Smooth muscle cell (in vitro differentiated cells): Measurements from ENCODE around the gene POTEB3. TPM values are rescaled to one million over a fixed set of nuclear protein-coding genes. Genes with fewer than 3 reads are reported as not detected.
"Not testable (repeated sequence)": the region's sequence is repeated elsewhere in the genome, so short reads cannot be mapped to it uniquely, and the experiment has no call there.

Source experiments
- DNase-seq: peaks from one replicate; lab custom pipeline; 2025; ENCODE audit not compliant: unreplicated experiment; lab: John Stamatoyannopoulos, UW
- H2AFZ ChIP-seq: fragments of 200-600 bp; sonication (generic); 2 replicates; pipeline ENCODE4 v1.6.0; 2016; ENCODE audit warnings: antibody characterized with exemption, low read depth, mild to moderate bottlenecking
- H3F3A ChIP-seq: fragments of 200-600 bp; sonication (generic); 2 replicates; pipeline ENCODE4 v1.6.0; 2017; ENCODE audit warnings: antibody characterized with exemption, low read depth
- H3K27ac ChIP-seq: fragments of 200-600 bp; sonication (generic); 2 replicates; pipeline ENCODE4 v1.5.1; 2016; ENCODE audit warnings: low read depth, mild to moderate bottlenecking
- H3K27me3 ChIP-seq: fragments of 200-600 bp; sonication (generic); 2 replicates; pipeline ENCODE4 v1.6.1; 2016; ENCODE audit warnings: low read depth, mild to moderate bottlenecking
- H3K36me3 ChIP-seq: fragments of 200-600 bp; sonication (generic); 2 replicates; pipeline ENCODE4 v1.5.1; 2016; ENCODE audit warnings: low read depth
- H3K4me1 ChIP-seq: fragments of 200-600 bp; sonication (generic); 2 replicates; pipeline ENCODE4 v1.5.1; 2016; ENCODE audit warnings: low read depth
- H3K4me2 ChIP-seq: fragments of 200-600 bp; sonication (generic); 2 replicates; pipeline ENCODE4 v1.6.0; 2016; ENCODE audit warnings: mild to moderate bottlenecking
- H3K4me3 ChIP-seq: fragments of 200-600 bp; sonication (generic); 2 replicates; pipeline ENCODE4 v1.5.1; 2016; ENCODE audit warnings: mild to moderate bottlenecking
- H3K79me2 ChIP-seq: fragments of 200-600 bp; sonication (generic); 2 replicates; pipeline ENCODE4 v1.6.0; 2016; ENCODE audit warnings: low read depth, mild to moderate bottlenecking
- H3K9ac ChIP-seq: fragments of 200-600 bp; sonication (generic); 2 replicates; pipeline ENCODE4 v1.6.0; 2016; ENCODE audit warnings: low read depth
- H3K9me3 ChIP-seq: fragments of 200-600 bp; sonication (generic); replicated peaks from 2 replicates; pipeline ENCODE4 v1.5.1; 2016; ENCODE audit warnings: low read depth
- H4K20me1 ChIP-seq: fragments of 200-600 bp; sonication (generic); 2 replicates; pipeline ENCODE4 v1.6.0; 2016; ENCODE audit warnings: low read depth
- WGBS: methylation state at CpG from one replicate; pipeline ENCODE4 v1.1.7; 2016; ENCODE audit warnings: low lambda C conversion rate; 5-methylcytosine and 5-hydroxymethylcytosine counted together
- polyA plus RNA-seq: library from polyadenylated mRNA; unstranded; fragments of >200 nt; fragmentation: Nextera tagmentation; extraction: Ambion mirVana; gene quantifications from 2 replicates; pipeline ENCODE4 v1.2.1, GENCODE V29; 2016
- total RNA-seq: library from RNA; depleted of rRNA; stranded (reverse); fragments of >200 nt; gene quantifications from 2 replicates; pipeline ENCODE4 v1.2.3, GENCODE V29; 2014

Gene POTEB3
- total RNA-seq (not detected in 2 replicates), polyA plus RNA-seq (not detected in 2 replicates)

DNA sequence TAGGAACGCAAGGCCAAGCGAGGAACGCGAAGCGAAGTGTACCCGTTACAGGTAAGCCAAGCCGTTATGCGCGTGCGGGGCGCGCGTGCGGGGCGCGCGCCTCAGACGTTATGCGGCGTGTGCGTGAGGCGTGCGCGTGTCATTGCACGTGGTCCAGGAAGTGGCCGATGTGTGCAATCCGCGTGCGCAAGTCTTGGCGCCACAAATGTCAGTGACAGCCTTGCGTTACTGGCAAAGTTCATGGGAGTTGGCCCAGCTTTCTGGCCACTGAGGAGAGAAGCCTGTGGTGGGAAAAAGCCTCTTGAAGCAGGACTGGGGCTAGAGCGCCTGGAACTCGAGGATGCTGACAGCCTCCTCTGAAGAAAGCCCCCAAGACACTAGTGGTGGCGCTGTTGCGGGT, at the start of gene POTEB3:
Gene POTEB3, minus strand, starts transcription at position 101 of the 400 bp plus-strand sequence. CDS start 488 bp downstream, outside the sequence.
- not testable (repeated sequence) for H3K79me2 ChIP-seq, H3F3A ChIP-seq, H2AFZ ChIP-seq, H3K4me3 ChIP-seq, H3K36me3 ChIP-seq, H3K27ac ChIP-seq, H3K9ac ChIP-seq, H4K20me1 ChIP-seq, H3K27me3 ChIP-seq, H3K4me1 ChIP-seq, DNase-seq, H3K9me3 ChIP-seq, H3K4me2 ChIP-seq
- 97% methylated on average over 10 of the region's 35 CpGs for WGBS

DNA sequence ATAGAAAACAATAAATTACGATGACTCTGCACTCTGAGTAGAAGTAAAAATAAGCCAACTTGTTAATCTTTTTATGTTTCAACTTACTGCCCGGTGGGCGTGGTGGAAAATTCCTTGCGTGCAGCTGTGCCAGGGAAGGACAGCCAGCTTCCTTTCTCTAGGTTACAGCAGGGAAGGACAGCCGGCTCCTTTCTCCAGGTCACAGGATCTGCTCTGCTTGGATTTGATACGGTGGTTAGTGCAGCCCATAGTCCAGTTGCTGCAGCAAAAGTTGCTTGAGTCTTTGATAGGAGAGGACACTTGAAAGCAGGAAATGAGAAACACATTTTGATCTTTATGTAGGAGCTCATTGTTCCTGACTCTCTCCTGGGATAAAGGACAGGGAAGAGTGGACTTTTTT, 13.4 kb upstream of the POTEB3 start:
- H3K27me3 ChIP-seq, H4K20me1 ChIP-seq, H3K9me3 ChIP-seq, H3F3A ChIP-seq, H2AFZ ChIP-seq, H3K36me3 ChIP-seq, H3K4me3 ChIP-seq, DNase-seq, H3K4me1 ChIP-seq, H3K79me2 ChIP-seq, H3K9ac ChIP-seq, H3K27ac ChIP-seq, H3K4me2 ChIP-seq: not testable (repeated sequence)
- WGBS, result no CpG with 5 or more reads among the region's 6 CpGs

DNA sequence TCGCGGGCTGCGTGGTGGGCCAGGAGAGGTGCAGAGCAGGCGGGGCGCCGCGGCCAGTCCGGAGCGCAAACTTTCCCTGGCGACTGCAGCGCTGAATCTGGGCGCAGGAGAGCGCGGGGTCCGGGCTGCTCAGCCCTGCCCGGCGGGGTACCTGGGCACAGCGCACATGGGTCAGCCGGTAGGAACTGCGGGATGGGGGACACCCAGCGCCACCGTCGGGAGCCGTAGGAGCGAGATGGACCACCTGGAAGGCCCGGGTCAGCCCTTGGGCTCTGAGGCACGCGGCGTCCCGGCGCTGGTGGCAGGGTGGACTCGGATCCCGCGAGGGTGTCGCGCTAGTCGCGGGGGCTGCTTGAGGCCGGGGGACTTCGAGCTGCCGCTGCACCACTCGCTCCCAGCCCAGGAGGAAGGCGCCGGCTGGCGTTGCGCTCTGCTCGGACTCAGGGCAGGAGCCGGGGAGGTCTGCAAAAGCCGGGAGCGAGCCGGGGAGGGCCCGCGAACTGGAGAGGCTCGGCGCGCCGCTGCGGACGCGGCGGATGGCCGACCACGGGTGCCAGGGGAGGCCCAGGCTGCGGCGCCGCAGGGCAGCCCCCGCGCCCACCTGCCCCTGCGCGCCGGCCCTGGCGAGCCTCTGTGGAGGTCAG, 11.7 kb upstream of the POTEB3 start:
- not testable (repeated sequence) for H3K27me3 ChIP-seq, H3K4me3 ChIP-seq, DNase-seq, H3K36me3 ChIP-seq, H2AFZ ChIP-seq, H4K20me1 ChIP-seq, H3K27ac ChIP-seq, H3K9me3 ChIP-seq, H3F3A ChIP-seq, H3K4me1 ChIP-seq, H3K9ac ChIP-seq, H3K79me2 ChIP-seq, H3K4me2 ChIP-seq
- WGBS, result 95% methylated on average over 30 of the region's 72 CpGs

DNA sequence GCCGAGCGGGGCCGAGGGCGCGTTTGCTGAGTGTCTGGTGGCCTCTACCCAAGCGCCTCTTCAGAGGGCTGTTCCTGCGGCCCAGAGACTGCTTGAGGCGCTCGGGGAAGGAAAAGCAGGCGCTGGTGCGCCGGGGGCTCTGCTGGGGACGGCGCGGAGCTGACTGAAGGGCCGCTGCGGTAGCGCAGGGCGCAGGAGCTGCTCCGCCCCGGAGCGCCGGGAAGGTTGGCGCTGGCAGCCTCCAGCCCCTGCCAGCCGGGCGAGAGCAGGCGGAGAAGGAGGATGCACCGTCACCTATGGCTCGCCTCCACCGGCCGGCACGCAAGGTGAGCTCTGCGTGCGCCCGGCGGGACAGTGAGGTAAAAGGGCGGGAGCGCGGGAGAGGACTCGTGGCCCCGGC, 11.2 kb upstream of the POTEB3 start:
- not testable (repeated sequence) for H3K9me3 ChIP-seq, H3K4me2 ChIP-seq, H3K79me2 ChIP-seq, H3K4me3 ChIP-seq, H3K27ac ChIP-seq, H3K27me3 ChIP-seq, H4K20me1 ChIP-seq, DNase-seq, H3K36me3 ChIP-seq, H3F3A ChIP-seq, H2AFZ ChIP-seq, H3K9ac ChIP-seq, H3K4me1 ChIP-seq
- WGBS, result no CpG with 5 or more reads among the region's 41 CpGs

DNA sequence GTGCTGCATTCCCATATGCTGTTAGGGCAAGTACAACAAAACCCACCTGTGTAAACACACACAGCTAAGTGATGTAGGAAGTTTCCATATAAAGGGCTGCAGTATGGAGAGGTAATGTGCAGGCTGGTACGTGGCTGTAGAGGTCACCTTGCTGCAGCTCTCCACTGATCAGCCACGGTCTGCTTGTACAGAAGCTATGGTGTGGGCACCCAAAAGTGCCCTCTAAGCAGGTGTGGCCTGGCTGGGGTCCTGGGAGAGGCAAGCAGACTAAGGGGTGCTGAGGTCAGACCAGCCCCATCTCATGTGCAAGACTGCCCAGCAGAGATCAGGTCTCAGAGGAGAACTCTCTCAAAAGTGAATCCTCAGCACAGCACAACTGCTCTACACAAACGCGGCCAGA, 32.9 kb downstream of the POTEB3 start:
- H3K4me1 ChIP-seq, H3K27me3 ChIP-seq, H2AFZ ChIP-seq, DNase-seq, H4K20me1 ChIP-seq, H3K36me3 ChIP-seq, H3K9me3 ChIP-seq, H3F3A ChIP-seq, H3K9ac ChIP-seq, H3K4me3 ChIP-seq, H3K79me2 ChIP-seq, H3K27ac ChIP-seq, H3K4me2 ChIP-seq: not testable (repeated sequence)
- WGBS, result 62% methylated on average over 2 of the region's 4 CpGs

GRCh38 chr15:21401531-21401930, 38.8 kb downstream of the POTEB3 start:
- 64% methylated on average over 4 of the region's 4 CpGs for WGBS
- H3K9me3 ChIP-seq, H2AFZ ChIP-seq, H3K4me1 ChIP-seq, H3K27me3 ChIP-seq, H3F3A ChIP-seq, H3K36me3 ChIP-seq, H3K79me2 ChIP-seq, H3K4me3 ChIP-seq, H4K20me1 ChIP-seq, H3K4me2 ChIP-seq, DNase-seq, H3K27ac ChIP-seq, H3K9ac ChIP-seq: not testable (repeated sequence)

- not testable (repeated sequence) for H4K20me1 ChIP-seq, H3F3A ChIP-seq, H3K9me3 ChIP-seq, H3K27me3 ChIP-seq, H3K27ac ChIP-seq, H2AFZ ChIP-seq, H3K4me1 ChIP-seq, DNase-seq, H3K36me3 ChIP-seq, H3K79me2 ChIP-seq, H3K4me3 ChIP-seq, H3K4me2 ChIP-seq, H3K9ac ChIP-seq
- WGBS, result 79% methylated on average over 3 of the region's 4 CpGs
Measured at GRCh38 chr15:21399111-21399510, 41.2 kb downstream of the POTEB3 start.

DNA sequence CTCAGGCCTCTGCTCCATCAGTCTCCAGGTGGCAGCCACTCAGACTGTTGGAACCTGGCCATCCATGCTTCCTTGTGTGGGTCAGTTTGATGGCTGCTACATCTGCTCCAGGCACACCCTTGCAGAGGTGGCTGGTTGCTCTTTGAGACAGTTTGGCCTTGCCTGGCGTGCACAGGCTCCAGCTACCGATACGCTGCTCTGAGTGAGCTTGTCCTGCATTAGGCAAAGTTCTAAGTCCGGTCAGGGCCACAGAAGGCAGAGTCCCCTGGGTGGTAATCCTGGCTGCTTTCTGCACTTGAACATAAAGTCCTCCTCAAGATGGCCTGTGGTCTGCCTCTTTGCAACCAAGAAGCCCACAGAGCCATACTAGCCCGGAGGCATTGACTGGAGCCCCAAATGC, 41.8 kb downstream of the POTEB3 start:
- not testable (repeated sequence) for H3K4me3 ChIP-seq, DNase-seq, H3K9me3 ChIP-seq, H3K4me1 ChIP-seq, H3K27me3 ChIP-seq, H3K36me3 ChIP-seq, H3K9ac ChIP-seq, H3K27ac ChIP-seq, H4K20me1 ChIP-seq, H3K4me2 ChIP-seq, H3F3A ChIP-seq, H3K79me2 ChIP-seq, H2AFZ ChIP-seq
- WGBS, result 77% methylated on average over 4 of the region's 5 CpGs

DNA sequence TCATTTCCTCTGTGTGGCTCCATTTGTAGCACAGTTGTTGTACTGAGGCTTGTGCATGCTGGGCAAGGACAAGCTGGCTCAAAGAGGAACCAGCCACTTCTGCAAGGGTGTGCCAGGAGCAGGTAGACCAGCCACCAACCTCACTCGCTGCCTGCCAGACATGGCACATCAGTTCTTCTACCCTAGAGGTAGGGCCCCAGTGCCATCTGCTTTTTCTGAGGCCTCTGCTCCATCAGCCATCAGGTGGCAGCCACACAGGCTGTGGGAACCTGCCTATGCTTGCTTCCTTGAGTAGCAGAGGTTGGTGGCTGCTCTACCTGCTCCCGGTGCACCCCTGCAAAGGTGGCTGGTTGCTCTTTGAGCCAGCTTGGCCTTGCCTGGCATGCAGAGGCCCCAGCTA, 42.6 kb downstream of the POTEB3 start:
- H3K79me2 ChIP-seq, H2AFZ ChIP-seq, H3F3A ChIP-seq, DNase-seq, H3K27ac ChIP-seq, H3K9me3 ChIP-seq, H3K4me2 ChIP-seq, H3K4me3 ChIP-seq, H3K36me3 ChIP-seq, H3K4me1 ChIP-seq, H3K27me3 ChIP-seq, H3K9ac ChIP-seq, H4K20me1 ChIP-seq: not testable (repeated sequence)
- 73% methylated on average over 2 of the region's 2 CpGs for WGBS
